CD14-positive monocyte (primary cell): ENCODE data around the gene C9orf152. TPM values are rescaled to one million over a fixed set of nuclear protein-coding genes. Genes with fewer than 3 reads are reported as not detected.

Experiments
- DNase-seq, 3 donors: peaks; one replicate each; pipeline ENCODE4 v3.0.0-alpha.2; 2011 to 2022
- H2AFZ ChIP-seq: 2 replicates; pipeline ENCODE4 v1.6.0; 2012; ENCODE audit warnings: mild to moderate bottlenecking, low read depth, low read length, inconsistent platforms; ENCODE audit not compliant: insufficient read depth, poor library complexity, severe bottlenecking
- H3K27ac ChIP-seq, 2 donors: 1 replicate in 1 of 2; 2 replicates in 1 of 2; pipeline ENCODE4 v1.5.1; 2012 to 2013; ENCODE audit warnings: low read length in 2 of 2, control low read depth in 1 of 2, inconsistent platforms in 1 of 2, low read depth in 1 of 2, mild to moderate bottlenecking in 1 of 2
- H3K27me3 ChIP-seq, 2 donors: one replicate each; pipeline versions ENCODE4 v1.6.0 to v1.6.1; 2011 to 2013; ENCODE audit warnings: low read length in 2 of 2; ENCODE audit not compliant: control insufficient read depth in 2 of 2, insufficient read depth in 2 of 2
- H3K36me3 ChIP-seq, 2 donors: replicated peaks in 1 of 2; 1 replicate in 1 of 2; 2 replicates in 1 of 2; pipeline versions ENCODE4 v1.5.1 to v1.6.1; 2012 to 2013; ENCODE audit warnings: low read length in 2 of 2, control low read depth in 1 of 2, inconsistent platforms in 1 of 2, mild to moderate bottlenecking in 1 of 2; ENCODE audit not compliant: insufficient read depth in 2 of 2, control insufficient read depth in 1 of 2
- H3K4me1 ChIP-seq, 2 donors: 1 replicate in 1 of 2; 2 replicates in 1 of 2; pipeline versions ENCODE4 v1.5.1 to v1.6.1; 2012 to 2013; ENCODE audit warnings: low read length in 2 of 2, control low read depth in 1 of 2, inconsistent platforms in 1 of 2, mild to moderate bottlenecking in 1 of 2, moderate library complexity in 1 of 2; ENCODE audit not compliant: insufficient read depth in 2 of 2, control insufficient read depth in 1 of 2
- H3K4me2 ChIP-seq: replicated peaks from 2 replicates; pipeline ENCODE3; 2012; ENCODE audit warnings: low read length, moderate library complexity, mild to moderate bottlenecking; ENCODE audit not compliant: poor library complexity, severe bottlenecking; ENCODE audit errors: extremely low read depth
- H3K4me3 ChIP-seq, 3 experiments: fragments of 200-600 bp in 1 of 3; sonication (generic) in 1 of 3; replicated peaks in 1 of 3; 1 replicate in 2 of 3; 2 replicates in 1 of 3; pipeline ENCODE4 v1.5.1; 2011 to 2013; ENCODE audit warnings: low read length in 3 of 3, mild to moderate bottlenecking in 3 of 3, control low read depth in 2 of 3, low read depth in 2 of 3, inconsistent platforms in 1 of 3, moderate library complexity in 1 of 3
- H3K79me2 ChIP-seq: 2 replicates; pipeline ENCODE4 v1.6.0; 2012; ENCODE audit warnings: mild to moderate bottlenecking, control low read depth, inconsistent platforms, low read length, moderate library complexity; ENCODE audit not compliant: insufficient read depth
- H3K9ac ChIP-seq: 2 replicates; pipeline ENCODE4 v1.6.0; 2017; ENCODE audit warnings: low read length, mild to moderate bottlenecking; ENCODE audit not compliant: insufficient read depth, poor library complexity, severe bottlenecking
- H3K9me3 ChIP-seq, 2 donors: replicated peaks in 1 of 2; 1 replicate in 1 of 2; 2 replicates in 1 of 2; pipeline versions ENCODE4 v1.5.1 to v1.6.1; 2012 to 2013; ENCODE audit warnings: low read length in 2 of 2, control low read depth in 1 of 2; ENCODE audit not compliant: control insufficient read depth in 1 of 2, insufficient read depth in 1 of 2
- H4K20me1 ChIP-seq: 2 replicates; pipeline ENCODE4 v1.6.0; 2012; ENCODE audit warnings: mild to moderate bottlenecking, low read length, control low read depth, moderate library complexity; ENCODE audit not compliant: insufficient read depth
- H3K27ac Mint-ChIP-seq, 7 donors: one replicate each; pipeline ENCODE4 v1.8.0; 2020; ENCODE audit warnings: mild to moderate bottlenecking in 7 of 7, mixed read lengths in 7 of 7, moderate library complexity in 6 of 7, inconsistent platforms in 2 of 7
- H3K27me3 Mint-ChIP-seq, 3 donors: one replicate each; pipeline ENCODE4 v1.8.0; 2021 to 2022; ENCODE audit warnings: low read depth in 3 of 3, mild to moderate bottlenecking in 3 of 3, mixed read lengths in 3 of 3, moderate library complexity in 3 of 3, inconsistent platforms in 1 of 3
- H3K36me3 Mint-ChIP-seq, 2 donors: one replicate each; pipeline ENCODE4 v1.8.0; 2020; ENCODE audit warnings: mixed read lengths in 2 of 2, inconsistent platforms in 1 of 2, mild to moderate bottlenecking in 1 of 2
- H3K4me1 Mint-ChIP-seq: one replicate; pipeline ENCODE4 v1.8.0; 2020; ENCODE audit warnings: mild to moderate bottlenecking, mixed read lengths
- H3K4me3 Mint-ChIP-seq, 2 donors: one replicate each; pipeline ENCODE4 v1.8.0; 2020; ENCODE audit warnings: mild to moderate bottlenecking in 2 of 2, mixed read lengths in 2 of 2, moderate library complexity in 1 of 2
- H3K9me3 Mint-ChIP-seq, 7 donors: one replicate each; pipeline ENCODE4 v1.8.0; 2020 to 2022; ENCODE audit warnings: mixed read lengths in 7 of 7, mild to moderate bottlenecking in 6 of 7, moderate library complexity in 6 of 7, inconsistent platforms in 2 of 7
- CTCF ChIP-seq: fragments of 200-600 bp; IDR thresholded peaks from one replicate; pipeline ENCODE4 v1.8.0; 2022; ENCODE audit warnings: antibody characterized with exemption, mild to moderate bottlenecking
- WGBS: methylation state at CpG from one replicate; pipeline ENCODE4 v1.1.5; 2013; ENCODE audit warnings: missing lambda C conversion rate; ENCODE audit not compliant: insufficient coverage; 5-methylcytosine and 5-hydroxymethylcytosine counted together
- intact Hi-C, 2 donors: fragments of 100-400 bp; cut with micrococcal nuclease; formaldehyde crosslinking; loops; one replicate each; pipeline versions ENCODE4 v1.15.0 to v1.15.1; 2023
- polyA plus RNA-seq, 3 donors: library from polyadenylated mRNA; depleted of rRNA in 1 of 3; unstranded in 2 of 3; stranded (reverse) in 1 of 3; fragments of 300-500 nt in 2 of 3; fragments of >200 nt in 1 of 3; fragmentation: Illumina TruSeq in 2 of 3; gene quantifications; 1 replicate in 2 of 3; 2 replicates in 1 of 3; pipeline ENCODE4 v1.2.3, GENCODE V29; 2012 to 2021

C9orf152 gene
- polyA plus RNA-seq, 3 donors, result not detected

- H3K4me2 ChIP-seq, result no peak overlapping the region
These were observed 28.2 kb downstream of the C9orf152 start for GRCh38 chr9:110179734-110180133.

GRCh38 chr9:110178281-110178680 lies 29.7 kb downstream of the C9orf152 start:
- no peaks in the 10 kb centered on the region for H4K20me1 ChIP-seq
- peaks cover 21% of the 10 kb centered on the region for H3K4me1 Mint-ChIP-seq
- H3K4me1 ChIP-seq, result peaks cover 0 to 7% of the 10 kb centered on the region in 2 donors
- no peaks in the 10 kb centered on the region for H3K79me2 ChIP-seq
- no peaks in the 10 kb centered on the region for H3K27me3 ChIP-seq
- H3K9me3 ChIP-seq, result no peaks in the 10 kb centered on the region
- no peak overlapping the region for H2AFZ ChIP-seq
- H3K36me3 ChIP-seq, result no peaks in the 10 kb centered on the region
- H3K27ac Mint-ChIP-seq, result no peak overlapping the region
- H3K27ac ChIP-seq, result no peak overlapping the region
- 83% methylated on average over 1 of the region's 1 CpG for WGBS
- no peak overlapping the region for H3K4me3 Mint-ChIP-seq
- H3K9ac ChIP-seq, result no peak overlapping the region
- peaks cover 0 to 3% (median 0%) of the 10 kb centered on the region in 3 donors for H3K27me3 Mint-ChIP-seq
- intact Hi-C loops, result no loop called here
- no peak overlapping the region for H3K4me2 ChIP-seq
- no peak for TF ChIP-seq CTCF
- H3K4me3 ChIP-seq, result no peak overlapping the region
- H3K9me3 Mint-ChIP-seq, result peaks cover 0 to 3% (median 0%) of the 10 kb centered on the region in 7 donors
- H3K36me3 Mint-ChIP-seq, result no peaks in the 10 kb centered on the region
- no peak for DNase-seq

More at GRCh38 chr9:110179734-110180133, 28.2 kb downstream of the C9orf152 start:
- peaks cover 19% of the 10 kb centered on the region for H3K4me1 Mint-ChIP-seq
- H2AFZ ChIP-seq, result no peak overlapping the region
- intact Hi-C loops, result loop anchor here in 1 of 2 donors (10.0 kb wide), 1 partner anchor 445 kb away; no protein-coding TSS in a partner anchor
- H3K4me3 Mint-ChIP-seq, result no peak overlapping the region
- no peak overlapping the region for H3K9ac ChIP-seq
- H3K36me3 Mint-ChIP-seq, result no peaks in the 10 kb centered on the region
- no peaks in the 10 kb centered on the region for H3K79me2 ChIP-seq
- H3K27ac ChIP-seq, result no peak overlapping the region
- no peaks in the 10 kb centered on the region for H3K9me3 ChIP-seq
- peaks cover 0 to 3% (median 0%) of the 10 kb centered on the region in 3 donors for H3K27me3 Mint-ChIP-seq
- H3K4me1 ChIP-seq, result peaks cover 0 to 7% of the 10 kb centered on the region in 2 donors
- no peak for TF ChIP-seq CTCF
- no peaks in the 10 kb centered on the region for H3K27me3 ChIP-seq
- H3K9me3 Mint-ChIP-seq, result peaks cover 0 to 2% (median 0%) of the 10 kb centered on the region in 7 donors
- no peaks in the 10 kb centered on the region for H3K36me3 ChIP-seq
- no peak for DNase-seq
- no peak overlapping the region for H3K27ac Mint-ChIP-seq
- H4K20me1 ChIP-seq, result no peaks in the 10 kb centered on the region
- H3K4me3 ChIP-seq, result no peak overlapping the region
- no CpG with 5 or more reads among the region's 4 CpGs for WGBS
